ENCODE results near the gene USF1.

DNA sequence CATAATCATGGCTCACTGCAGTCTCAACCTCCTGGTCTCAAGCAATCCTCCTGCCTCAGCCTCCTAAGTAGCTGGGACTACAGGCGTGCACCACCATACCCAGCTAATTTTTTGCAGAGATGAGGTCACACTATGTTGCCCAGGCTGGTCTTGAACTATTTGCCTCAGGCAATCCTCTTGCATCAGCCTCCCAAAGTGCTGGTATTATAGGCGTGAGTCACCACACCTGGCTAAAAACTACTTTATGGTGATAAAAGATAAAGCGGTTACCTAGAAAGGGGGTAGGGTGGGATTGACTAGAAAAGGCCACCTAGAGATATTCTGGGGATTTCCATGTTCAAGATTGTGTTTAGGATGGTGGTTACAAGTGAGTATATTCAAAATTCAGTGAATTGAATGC lies 12.0 kb downstream of the USF1 start:
- no peak for TF ChIP-seq ISL1 (CRISPR knock-in tag; IDR thresholded peaks at IDR 0.05)
- TF ChIP-seq, protein P1, sequence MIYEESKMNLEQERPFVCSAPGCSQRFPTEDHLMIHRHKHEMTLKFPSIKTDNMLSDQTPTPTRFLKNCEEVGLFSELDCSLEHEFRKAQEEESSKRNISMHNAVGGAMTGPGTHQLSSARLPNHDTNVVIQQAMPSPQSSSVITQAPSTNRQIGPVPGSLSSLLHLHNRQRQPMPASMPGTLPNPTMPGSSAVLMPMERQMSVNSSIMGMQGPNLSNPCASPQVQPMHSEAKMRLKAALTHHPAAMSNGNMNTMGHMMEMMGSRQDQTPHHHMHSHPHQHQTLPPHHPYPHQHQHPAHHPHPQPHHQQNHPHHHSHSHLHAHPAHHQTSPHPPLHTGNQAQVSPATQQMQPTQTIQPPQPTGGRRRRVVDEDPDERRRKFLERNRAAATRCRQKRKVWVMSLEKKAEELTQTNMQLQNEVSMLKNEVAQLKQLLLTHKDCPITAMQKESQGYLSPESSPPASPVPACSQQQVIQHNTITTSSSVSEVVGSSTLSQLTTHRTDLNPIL (CRISPR knock-in tag; IDR thresholded peaks at IDR 0.05; ENCODE audit: low read depth) = no peak
- no peak for TF ChIP-seq GLIS3 (CRISPR knock-in tag; IDR thresholded peaks at IDR 0.05)
- TF ChIP-seq, protein P2, sequence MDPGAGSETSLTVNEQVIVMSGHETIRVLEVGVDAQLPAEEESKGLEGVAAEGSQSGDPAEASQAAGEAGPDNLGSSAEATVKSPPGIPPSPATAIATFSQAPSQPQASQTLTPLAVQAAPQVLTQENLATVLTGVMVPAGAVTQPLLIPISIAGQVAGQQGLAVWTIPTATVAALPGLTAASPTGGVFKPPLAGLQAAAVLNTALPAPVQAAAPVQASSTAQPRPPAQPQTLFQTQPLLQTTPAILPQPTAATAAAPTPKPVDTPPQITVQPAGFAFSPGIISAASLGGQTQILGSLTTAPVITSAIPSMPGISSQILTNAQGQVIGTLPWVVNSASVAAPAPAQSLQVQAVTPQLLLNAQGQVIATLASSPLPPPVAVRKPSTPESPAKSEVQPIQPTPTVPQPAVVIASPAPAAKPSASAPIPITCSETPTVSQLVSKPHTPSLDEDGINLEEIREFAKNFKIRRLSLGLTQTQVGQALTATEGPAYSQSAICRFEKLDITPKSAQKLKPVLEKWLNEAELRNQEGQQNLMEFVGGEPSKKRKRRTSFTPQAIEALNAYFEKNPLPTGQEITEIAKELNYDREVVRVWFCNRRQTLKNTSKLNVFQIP (CRISPR knock-in tag; IDR thresholded peaks at IDR 0.05; ENCODE audit: borderline replicate concordance, low read depth) = no peak
- no peak for TF ChIP-seq OSR1 (CRISPR knock-in tag; IDR thresholded peaks at IDR 0.05)
- no peak for TF ChIP-seq ZFP3 (CRISPR knock-in tag; IDR thresholded peaks at IDR 0.05)
- no peak for TF ChIP-seq ZNF565 (CRISPR knock-in tag; conservative IDR thresholded peaks at IDR 0.05; ENCODE audit: low read depth)
- no peak for TF ChIP-seq ESRRG (CRISPR knock-in tag; IDR thresholded peaks at IDR 0.05)
- no peak for TF ChIP-seq PPARA (CRISPR knock-in tag; IDR thresholded peaks at IDR 0.05; ENCODE audit: borderline replicate concordance)
